Tibial nerve (tissue), 4 donors: ENCODE data around the gene ZNF519. TPM values are rescaled to one million over a fixed set of nuclear protein-coding genes. Genes with fewer than 3 reads are reported as not detected.

Experiments used
- DNase-seq, 2 donors: peaks; one replicate each; pipeline ENCODE4 v3.0.0-alpha.2; 2019; ENCODE audit warnings: low spot score in 2 of 2
- H3K27ac ChIP-seq, 4 donors: fragments of 200-600 bp; sonication (generic) in 3 of 4; one replicate each; pipeline ENCODE4 v1.5.1; 2017 to 2019; ENCODE audit warnings: mild to moderate bottlenecking in 1 of 4
- H3K27me3 ChIP-seq, 2 donors: fragments of 200-600 bp; sonication (generic) in 1 of 2; one replicate each; pipeline versions ENCODE4 v1.5.1 to v1.6.0; 2017 to 2019
- H3K36me3 ChIP-seq, 3 donors: fragments of 200-600 bp; sonication (generic); one replicate each; pipeline ENCODE4 v1.5.1; 2018 to 2019
- H3K4me1 ChIP-seq, 4 donors: fragments of 200-600 bp; sonication (generic) in 3 of 4; one replicate each; pipeline ENCODE4 v1.5.1; 2017 to 2019
- H3K4me3 ChIP-seq, 4 donors: fragments of 200-600 bp; sonication (generic) in 3 of 4; one replicate each; pipeline ENCODE4 v1.5.1; 2017 to 2019; ENCODE audit warnings: mild to moderate bottlenecking in 1 of 4, moderate library complexity in 1 of 4
- H3K9me3 ChIP-seq, 4 donors: fragments of 200-600 bp; sonication (generic) in 3 of 4; one replicate each; pipeline ENCODE4 v1.5.1; 2017 to 2019
- CTCF ChIP-seq, 5 experiments: fragments of 200-600 bp in 3 of 5; fragments of 450-650 bp in 2 of 5; sonication (generic) in 3 of 5; IDR thresholded peaks; one replicate each; pipeline ENCODE4 v1.5.1; 2016 to 2019; ENCODE audit warnings: antibody characterized with exemption in 5 of 5, mild to moderate bottlenecking in 3 of 5, moderate library complexity in 2 of 5
- EP300 ChIP-seq, 2 donors: sonication (generic); formaldehyde crosslinking; IDR thresholded peaks; one replicate each; pipeline ENCODE4 v1.6.1; 2017; ENCODE audit warnings: antibody characterized with exemption in 2 of 2, mild to moderate bottlenecking in 1 of 2
- POLR2A ChIP-seq, 2 donors: fragments of 450-650 bp; IDR thresholded peaks; one replicate each; pipeline ENCODE4 v1.6.1; 2017; ENCODE audit warnings: antibody characterized with exemption in 2 of 2, mild to moderate bottlenecking in 2 of 2, moderate library complexity in 2 of 2
- whole genome bisulfite sequencing, 2 donors: methylation state at CpG; one replicate each; pipeline ENCODE4 v1.1.5; 2018; 5-methylcytosine and 5-hydroxymethylcytosine counted together
- total RNA-seq, 4 donors: library from RNA; depleted of rRNA; stranded (reverse); fragments of >200 nt; gene quantifications; one replicate each; pipeline ENCODE4 v1.1.0, GENCODE V29; 2016

Gene ZNF519
- total RNA-seq, 4 donors from 2014 or later: 3.0 to 11.4 (median 9.5) TPM

GRCh38 chr18:14097761-14098160 lies 34.5 kb downstream of the ZNF519 start:
- H3K9me3 ChIP-seq: peaks cover 0 to 8% (median 3%) of the 10 kb centered on the region in 4 donors
- TF ChIP-seq CTCF (IDR thresholded peaks at IDR 0.05): no peak
- TF ChIP-seq POLR2A (IDR thresholded peaks at IDR 0.05): no peak
- no peak for TF ChIP-seq EP300 (IDR thresholded peaks at IDR 0.05)
- WGBS, 2 donors: 94 to 99% methylated on average over 2 of the region's 2 CpGs
- peaks cover 0 to 35% (median 0%) of the 10 kb centered on the region in 3 donors for H3K36me3 ChIP-seq
- H3K27me3 ChIP-seq: no peaks in the 10 kb centered on the region
- no peak overlapping the region for H3K27ac ChIP-seq
- H3K4me3 ChIP-seq: no peak overlapping the region
- no peaks in the 10 kb centered on the region for H3K4me1 ChIP-seq
- DNase-seq: no peak

- Histone ChIP-seq H3K4me3 (no peak overlapping the region), H3K4me1 (no peaks in the 10 kb centered on the region), H3K36me3 (peaks cover 0 to 22% (median 0%) of the 10 kb centered on the region in 3 donors), H3K9me3 (peaks cover 0 to 6% (median 0%) of the 10 kb centered on the region in 4 donors), H3K27me3 (no peaks in the 10 kb centered on the region), H3K27ac (no peak overlapping the region)
- no peak for TF ChIP-seq POLR2A (IDR thresholded peaks at IDR 0.05)
- no peak for TF ChIP-seq CTCF (IDR thresholded peaks at IDR 0.05)
- TF ChIP-seq EP300 (IDR thresholded peaks at IDR 0.05): no peak
- WGBS, 2 donors: 63 to 72% methylated on average over 1 of the region's 1 CpG
- no peak for DNase-seq
Measured at GRCh38 chr18:14093307-14093915, 38.8 kb downstream of the ZNF519 start.

- Histone ChIP-seq H3K4me1 (no peaks in the 10 kb centered on the region), H3K9me3 (peaks cover 0 to 6% (median 0%) of the 10 kb centered on the region in 4 donors), H3K36me3 (peaks cover 0 to 22% (median 0%) of the 10 kb centered on the region in 3 donors), H3K27me3 (no peaks in the 10 kb centered on the region), H3K27ac (no peak overlapping the region), H3K4me3 (no peak overlapping the region)
- DNase-seq: no peak
- TF ChIP-seq EP300 (IDR thresholded peaks at IDR 0.05): no peak
- no peak for TF ChIP-seq POLR2A (IDR thresholded peaks at IDR 0.05)
- no peak for TF ChIP-seq CTCF (IDR thresholded peaks at IDR 0.05)
- WGBS, 2 donors: 84 to 86% methylated on average over 7 of the region's 7 CpGs
Measured at GRCh38 chr18:14092625-14093306, 39.5 kb downstream of the ZNF519 start.

GRCh38 chr18:14089781-14090180 lies 42.5 kb downstream of the ZNF519 start:
- Histone ChIP-seq H3K9me3 (no peaks in the 10 kb centered on the region), H3K36me3 (no peaks in the 10 kb centered on the region), H3K27ac (no peak overlapping the region), H3K4me1 (no peaks in the 10 kb centered on the region), H3K27me3 (no peaks in the 10 kb centered on the region), H3K4me3 (no peak overlapping the region)
- no peak for DNase-seq
- 78 to 91% methylated on average over 10 of the region's 10 CpGs for WGBS, 2 donors
- TF ChIP-seq CTCF (IDR thresholded peaks at IDR 0.05): no peak
- TF ChIP-seq EP300 (IDR thresholded peaks at IDR 0.05): no peak
- TF ChIP-seq POLR2A (IDR thresholded peaks at IDR 0.05): no peak

GRCh38 chr18:14089191-14089590 lies 43.0 kb downstream of the ZNF519 start:
- Histone ChIP-seq H3K4me3 (no peak overlapping the region), H3K27me3 (no peaks in the 10 kb centered on the region), H3K4me1 (no peaks in the 10 kb centered on the region), H3K9me3 (no peaks in the 10 kb centered on the region), H3K27ac (no peak overlapping the region), H3K36me3 (no peaks in the 10 kb centered on the region)
- TF ChIP-seq EP300 (IDR thresholded peaks at IDR 0.05) (no peak), CTCF (IDR thresholded peaks at IDR 0.05) (no peak), POLR2A (IDR thresholded peaks at IDR 0.05) (no peak)
- WGBS, 2 donors: 57 to 66% methylated on average over 2 of the region's 2 CpGs
- no peak for DNase-seq
